HG02642 (cell line): ENCODE data around the gene SENP7.
"Not testable (repeated sequence)": the region's sequence is repeated elsewhere in the genome, so short reads cannot be mapped to it uniquely, and the experiment has no call there.

Experiments
- ATAC-seq: cut with Tn5 transposase; IDR thresholded peaks from one replicate; pipeline ENCODE4 v1.9.1; 2021; ENCODE audit warnings: mild to moderate bottlenecking; ENCODE audit not compliant: unreplicated experiment, poor library complexity

SENP7 gene

DNA sequence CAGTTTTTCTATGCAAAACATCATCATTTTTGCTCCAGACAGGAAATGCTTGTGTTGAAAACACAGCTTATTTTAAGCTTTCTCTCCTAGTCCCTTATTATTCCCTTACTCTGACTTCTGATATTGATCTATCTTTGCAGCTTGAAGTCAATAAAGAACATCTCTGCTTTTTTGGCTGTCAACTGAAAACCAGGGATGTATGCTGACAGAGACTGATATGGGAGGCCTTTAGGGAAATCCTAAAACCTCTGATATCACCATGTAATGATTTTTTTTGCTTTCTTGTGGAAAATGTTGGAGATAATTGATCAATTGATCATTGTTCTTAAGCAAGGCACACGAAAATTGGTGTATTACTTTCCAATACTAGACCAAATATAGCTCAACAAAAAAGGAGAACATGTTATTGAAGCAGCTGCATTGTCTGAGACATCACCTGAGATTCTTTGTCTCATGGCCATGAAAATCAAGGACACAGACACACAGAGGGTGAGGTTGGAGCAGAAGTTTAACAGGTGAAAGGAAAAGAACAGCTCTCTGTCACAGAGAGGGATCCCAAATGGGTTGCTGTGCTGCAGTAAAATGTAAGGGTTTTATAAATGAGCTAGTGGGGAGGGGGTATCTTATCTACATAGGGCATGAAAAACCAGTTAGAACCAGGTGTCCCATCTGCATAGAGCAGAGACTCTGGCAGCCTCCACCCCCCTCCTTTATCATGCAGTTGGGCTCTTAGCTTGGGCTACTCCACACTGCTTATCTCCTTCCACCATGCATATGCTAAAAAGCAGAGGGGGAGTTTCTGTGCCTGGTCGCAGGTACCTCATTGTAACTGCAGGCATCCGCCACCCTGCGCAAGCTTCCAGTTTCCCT lies 17.0 kb upstream of the SENP7 start:
- no peak for ATAC-seq

DNA sequence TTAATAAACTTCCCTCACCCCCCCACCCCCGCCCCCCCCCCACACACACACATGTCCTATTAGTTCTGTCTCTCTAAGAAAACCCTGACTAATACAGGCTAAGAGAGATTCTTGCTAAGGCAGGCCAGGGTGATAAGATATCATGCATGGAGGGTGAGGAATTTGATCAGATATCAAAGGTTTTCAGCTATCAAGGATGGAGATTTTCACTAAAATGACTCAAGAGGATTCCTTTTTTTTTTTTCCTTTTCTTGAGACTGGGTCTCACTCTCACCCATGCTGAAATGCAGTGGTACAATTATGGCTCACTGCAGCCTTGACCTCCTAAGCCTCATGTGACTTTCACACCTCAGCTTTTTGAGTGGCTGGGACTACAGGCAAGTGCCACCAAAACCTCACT lies 14.9 kb upstream of the SENP7 start:
- ATAC-seq = no peak

DNA sequence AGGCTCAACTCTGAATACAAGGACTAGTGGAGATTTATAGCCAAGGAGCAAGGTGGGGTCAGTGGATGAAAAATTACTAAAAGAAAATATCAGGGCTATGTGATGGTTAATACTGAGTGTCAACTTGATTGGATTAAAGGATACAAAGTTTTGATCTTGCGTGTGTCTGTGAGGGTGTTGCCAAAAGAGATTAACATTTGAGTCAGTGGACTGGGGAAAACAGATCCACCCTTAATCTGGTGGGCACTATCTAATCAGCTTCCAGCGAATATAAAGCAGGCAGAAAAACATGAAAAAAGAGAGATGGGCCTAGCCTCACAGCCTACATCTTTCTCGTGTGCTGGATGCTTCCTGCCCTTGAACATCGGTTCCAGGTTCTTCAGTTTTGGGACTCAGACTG lies 14.4 kb upstream of the SENP7 start:
- ATAC-seq = no peak

DNA sequence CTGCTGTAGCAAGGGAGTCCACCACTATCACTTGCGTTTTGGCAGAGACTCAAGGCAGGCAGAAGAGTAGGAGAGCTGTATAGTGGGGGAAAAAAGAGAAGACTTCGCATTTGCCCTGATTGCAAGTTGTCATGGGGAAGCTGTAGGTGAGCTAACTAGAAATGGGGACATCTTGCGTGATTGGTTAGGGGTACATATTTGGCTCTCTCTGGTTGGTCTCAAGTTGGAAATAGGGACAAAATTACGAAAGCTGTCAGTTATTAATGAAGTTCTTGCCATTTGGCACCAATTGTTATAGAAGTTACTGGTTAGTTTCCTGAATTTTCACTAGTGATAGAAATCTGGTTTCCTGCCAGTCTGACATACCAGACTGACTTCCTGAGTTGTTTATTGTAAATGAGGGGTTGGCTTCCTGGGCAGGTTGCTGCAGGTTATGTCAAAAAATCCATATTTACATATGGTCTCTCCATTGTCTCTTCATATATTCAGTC lies 8.2 kb upstream of the SENP7 start:
- ATAC-seq = no peak

DNA sequence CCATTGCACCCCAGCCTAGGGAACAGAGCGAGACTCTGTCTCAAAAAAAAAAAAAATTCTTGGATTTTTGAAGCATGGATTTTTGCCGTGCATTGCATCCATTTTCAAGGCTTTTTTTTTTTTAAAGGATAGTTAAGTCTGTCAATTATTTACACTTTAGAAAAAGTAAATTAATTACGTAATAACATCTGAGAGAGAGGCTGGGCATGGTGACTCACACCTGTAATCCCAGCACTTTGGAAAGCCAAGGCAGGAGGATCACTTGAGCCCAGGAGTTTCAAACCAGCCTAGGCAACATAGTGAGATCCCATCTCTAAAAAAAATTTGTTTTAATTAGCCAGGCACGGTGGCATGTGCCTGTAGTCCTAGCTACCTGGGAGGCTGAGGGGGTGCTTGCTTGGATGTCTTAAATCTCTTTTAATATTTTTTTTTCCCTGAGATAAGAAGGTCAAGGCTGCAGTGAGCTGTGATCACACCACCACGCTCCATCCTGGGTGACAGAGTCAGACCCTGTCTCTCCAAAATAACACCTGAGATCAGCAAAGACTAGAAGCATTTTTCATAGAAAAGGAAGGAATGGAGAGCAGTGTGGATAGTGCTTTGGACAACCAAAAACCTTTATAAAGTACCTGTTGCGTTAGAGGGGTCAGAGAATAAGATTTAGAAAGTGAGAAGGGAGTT lies 6.8 kb upstream of the SENP7 start:
- no peak for ATAC-seq

DNA sequence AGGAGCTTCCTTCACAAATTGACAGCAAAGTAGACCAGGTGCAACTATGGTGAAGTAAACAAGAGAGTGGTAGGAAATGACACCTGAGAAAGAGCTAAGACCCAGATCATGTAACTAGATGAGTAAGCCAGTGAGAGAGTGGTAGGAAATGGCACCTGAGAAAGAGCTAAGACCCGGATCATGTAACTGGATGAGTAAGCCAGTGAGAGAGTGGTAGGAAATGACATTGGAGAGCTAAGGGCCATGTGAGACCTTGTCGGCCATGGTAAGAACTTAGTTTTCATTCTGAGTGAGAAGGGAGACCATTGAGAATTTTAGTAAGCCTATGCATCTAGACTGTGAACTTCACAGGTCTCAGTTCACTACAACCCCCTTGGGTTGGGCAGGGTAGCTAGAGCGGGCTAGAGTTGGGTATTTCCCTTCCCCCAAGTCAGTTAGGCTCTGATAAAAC lies 5.4 kb upstream of the SENP7 start:
- ATAC-seq = peak; percentile 96

DNA sequence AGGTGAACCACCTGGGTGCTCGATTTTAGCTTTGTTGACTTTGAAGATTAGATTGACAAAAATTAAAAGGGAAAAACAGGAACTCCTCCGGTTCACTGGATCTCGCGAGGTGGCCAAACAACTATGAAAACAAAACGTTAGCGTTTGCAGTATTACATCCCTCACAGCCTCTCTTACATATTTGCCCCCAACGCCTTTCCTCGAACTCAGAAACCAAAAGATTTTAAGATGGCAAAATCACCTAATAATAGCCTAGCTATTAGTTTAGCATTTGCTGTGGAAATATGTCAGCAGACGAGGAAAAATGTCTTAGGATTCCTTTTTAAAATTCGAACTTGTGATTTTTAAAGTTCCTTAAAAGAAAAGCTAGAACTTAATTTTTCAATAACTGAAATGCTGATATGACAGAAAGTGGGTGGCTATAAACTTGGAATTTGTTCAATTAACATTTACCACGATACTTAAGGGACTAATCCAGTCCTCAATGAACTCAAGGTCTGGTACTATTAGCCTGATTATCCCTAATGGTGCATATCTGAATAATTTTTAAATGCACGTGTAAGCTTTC lies 491 bp upstream of the SENP7 start:
- ATAC-seq = peak; percentile 41

DNA sequence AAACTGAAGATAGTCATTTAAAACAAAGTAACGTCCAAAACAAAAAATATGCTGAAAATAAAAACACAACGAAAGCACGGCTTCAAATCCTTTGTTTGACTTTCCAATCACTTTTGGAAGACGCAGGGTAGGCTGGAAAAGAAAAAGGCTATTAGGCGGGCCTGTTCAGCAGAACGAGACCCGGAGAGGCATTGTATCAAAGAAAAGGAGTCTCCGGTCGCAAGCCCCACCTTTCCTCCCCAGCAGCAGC lies 691 bp downstream of the SENP7 start:
- ATAC-seq = peak; percentile 44

DNA sequence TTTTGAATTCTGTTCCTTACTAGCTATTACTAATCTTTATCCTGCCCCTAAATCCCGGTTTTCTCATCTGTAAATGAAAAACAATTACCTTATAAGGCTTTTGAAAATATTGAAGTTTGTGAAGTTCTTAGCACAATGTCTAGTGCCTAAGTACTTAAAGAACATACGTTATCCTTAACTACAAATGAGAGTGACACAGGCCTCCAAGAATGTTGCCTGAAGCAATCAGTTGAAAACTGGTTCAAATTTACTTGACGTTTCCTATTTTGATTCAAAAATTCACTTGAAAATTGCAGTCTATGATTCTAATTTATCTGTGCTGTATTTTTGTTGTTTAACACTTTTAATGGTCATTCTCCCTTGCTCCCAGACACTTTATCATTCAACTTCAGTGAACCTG lies 3.2 kb downstream of the SENP7 start:
- no peak for ATAC-seq

DNA sequence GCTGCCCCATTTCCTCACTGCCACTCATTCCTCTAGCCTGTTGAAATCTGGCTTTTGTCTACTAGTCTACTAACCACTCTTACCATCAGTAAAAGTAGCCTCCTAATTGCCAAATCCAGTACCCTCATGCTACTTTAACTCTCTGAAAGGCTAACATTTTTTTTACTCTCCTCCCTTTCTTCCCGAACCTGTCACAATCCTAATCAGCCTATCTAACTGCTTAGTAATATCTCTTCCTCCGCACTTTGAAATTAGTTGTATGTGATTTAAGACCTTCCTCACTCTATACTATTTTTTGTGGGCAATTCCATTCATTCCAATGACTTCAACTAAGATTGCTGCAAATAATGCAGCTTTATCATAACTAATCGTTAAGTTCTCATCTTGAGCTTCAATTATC lies 3.7 kb downstream of the SENP7 start:
- no peak for ATAC-seq

DNA sequence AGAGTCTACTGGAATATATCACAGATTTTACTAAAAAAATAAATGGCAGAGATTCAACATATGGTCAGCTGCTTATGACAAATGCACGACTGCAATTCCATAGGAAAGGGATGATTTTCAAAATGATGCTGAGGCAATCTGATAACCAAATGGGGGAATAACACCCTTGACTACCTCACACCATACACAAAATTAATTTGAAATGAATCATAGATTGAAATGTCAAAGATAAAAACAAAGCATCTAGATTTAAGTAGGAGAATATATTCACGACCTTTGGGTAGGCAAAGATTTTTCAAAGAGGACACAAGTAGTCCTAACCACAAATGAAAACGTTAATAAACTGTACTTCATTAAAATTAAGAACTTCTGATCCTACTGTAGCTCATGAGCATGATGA lies 11.2 kb downstream of the SENP7 start:
- ATAC-seq = no peak

DNA sequence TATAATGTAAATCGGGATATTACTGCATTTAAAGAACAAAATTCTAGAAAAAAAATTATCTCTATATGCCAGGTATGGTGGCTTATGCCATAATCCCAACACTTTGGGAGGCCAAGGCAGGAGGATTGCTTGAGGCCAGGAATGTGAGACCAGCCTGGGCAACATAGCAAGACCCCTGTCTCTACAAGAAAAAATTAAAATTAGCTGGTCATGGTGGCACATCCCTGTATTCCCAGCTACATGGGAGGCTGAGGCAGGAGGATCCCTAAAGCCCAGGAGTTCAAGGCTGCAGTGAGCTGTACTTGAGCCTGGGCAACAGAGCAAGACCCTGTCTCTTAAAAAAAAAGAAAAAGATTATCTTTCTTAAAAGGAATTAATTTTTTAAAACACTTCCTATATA lies 12.8 kb downstream of the SENP7 start:
- no peak for ATAC-seq

DNA sequence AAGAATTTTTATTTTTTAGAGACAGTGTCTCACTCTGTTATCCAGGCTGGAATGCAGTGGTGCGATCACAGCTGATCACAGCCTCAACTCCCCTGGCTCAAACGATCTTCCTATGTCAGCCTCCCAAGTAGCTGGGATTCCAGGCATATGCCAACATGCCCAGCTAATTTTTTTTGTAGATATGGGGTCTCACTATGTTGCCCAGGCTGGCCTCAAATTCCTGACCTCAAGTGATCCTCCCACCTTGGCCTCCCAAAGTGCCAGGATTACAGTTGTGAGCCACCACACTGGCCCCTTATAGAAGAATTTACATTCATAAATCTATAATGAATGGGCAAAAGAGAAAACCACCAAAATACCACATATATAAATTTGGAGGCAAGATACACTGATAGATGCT lies 15.2 kb downstream of the SENP7 start:
- no peak for ATAC-seq

DNA sequence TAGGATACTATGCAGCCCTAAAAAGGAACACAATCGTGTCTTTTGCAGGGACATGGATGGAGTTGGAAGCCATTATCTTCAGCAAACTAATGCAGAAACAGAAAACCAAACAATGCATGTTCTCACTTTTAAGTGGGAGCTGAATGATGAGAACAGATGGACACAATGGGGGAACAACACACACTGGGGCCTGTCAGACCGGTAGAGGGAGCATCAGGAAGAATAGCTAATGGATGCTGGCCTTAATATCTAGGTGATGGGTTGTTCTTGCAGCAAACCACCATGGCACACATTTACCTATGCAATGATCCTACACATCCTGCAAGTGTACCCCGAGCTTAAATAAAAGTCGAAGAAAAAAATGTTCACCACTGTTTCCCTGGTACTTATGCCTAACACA lies 17.5 kb downstream of the SENP7 start:
- no peak for ATAC-seq

DNA sequence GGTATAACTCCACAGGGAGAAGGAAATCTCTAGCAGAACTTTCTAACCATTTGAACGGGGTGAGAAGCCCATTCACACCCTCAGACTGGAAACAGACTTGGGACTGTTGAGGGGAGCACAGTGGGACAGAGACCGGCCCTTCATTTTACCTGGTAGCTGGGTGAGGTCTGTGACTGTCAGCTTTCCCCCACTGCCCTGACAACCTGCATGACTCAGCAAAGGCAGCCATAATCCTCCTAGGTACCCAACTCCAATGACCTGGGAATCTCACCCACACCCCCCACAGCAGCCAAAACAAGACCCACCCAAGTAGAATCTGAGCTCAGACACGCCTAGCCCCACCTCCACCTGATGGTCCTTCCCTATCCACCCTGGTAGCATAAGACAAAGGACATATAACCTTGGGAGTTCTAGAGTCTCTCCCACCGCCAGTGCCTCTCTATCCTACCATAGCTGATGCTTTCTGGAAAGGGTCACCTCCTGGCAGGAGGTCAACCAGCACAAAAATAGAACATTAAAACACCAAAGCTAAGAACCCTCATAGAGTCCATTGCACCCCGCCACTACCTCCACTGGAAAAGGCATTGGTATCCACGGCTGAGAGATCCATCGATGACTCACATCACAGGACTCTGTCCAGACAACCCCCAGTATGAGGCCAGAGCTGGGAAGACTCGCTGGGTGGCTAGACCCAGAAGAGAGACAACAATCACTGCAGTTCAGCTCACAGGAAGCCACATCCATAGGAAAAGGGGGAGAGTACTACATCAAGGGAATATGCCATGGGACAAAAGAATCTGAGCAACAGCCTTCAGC lies 28.0 kb downstream of the SENP7 start:
- no peak for ATAC-seq

DNA sequence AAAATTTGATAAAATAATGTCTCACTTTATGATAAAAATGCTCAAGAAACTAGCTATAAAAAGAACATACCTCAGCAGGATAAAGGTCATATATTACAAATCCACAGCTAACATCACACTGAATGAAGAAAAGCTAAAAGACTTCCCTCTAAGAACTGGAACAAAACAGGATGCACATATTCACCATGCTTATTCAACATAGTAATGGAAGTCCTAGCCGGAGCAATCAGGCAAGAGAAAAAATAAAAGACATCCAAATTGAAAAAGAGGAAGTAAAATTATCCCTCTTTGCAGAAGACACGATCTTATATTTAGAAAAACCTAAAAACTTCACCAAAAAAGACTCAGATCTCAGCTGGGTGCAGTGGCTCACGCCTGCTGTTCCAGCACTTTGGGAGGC lies 34.0 kb downstream of the SENP7 start:
- ATAC-seq = no peak

DNA sequence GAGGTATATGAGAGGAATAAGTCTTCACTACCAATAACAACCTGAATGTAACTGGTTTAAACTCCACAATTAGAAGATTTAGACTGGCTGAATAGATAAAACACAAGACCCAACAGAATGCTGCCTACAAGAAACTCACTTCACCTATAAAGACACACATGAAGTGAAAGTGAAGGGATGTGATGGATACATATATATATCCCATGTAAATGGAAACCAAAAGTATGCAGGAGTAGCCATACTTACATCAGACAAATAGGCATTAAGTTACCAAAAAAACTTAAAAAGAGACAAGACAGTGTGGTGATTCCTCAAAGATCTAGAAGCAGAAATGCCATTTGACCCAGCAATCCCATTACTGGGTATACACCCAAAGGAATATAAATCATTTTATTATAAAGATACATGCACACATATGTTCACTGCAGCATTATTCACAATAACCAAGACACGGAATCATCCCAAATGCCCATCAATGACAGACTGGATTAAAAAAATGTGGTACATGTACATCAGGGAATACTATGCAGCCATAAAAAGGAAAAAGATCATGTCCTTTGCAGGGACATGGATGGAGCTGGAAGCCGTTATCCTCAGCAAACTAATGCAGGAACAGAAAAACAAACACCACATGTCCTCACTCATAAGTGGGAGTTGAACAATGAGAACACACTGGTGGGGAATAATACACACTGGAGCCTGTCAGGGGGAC lies 38.0 kb downstream of the SENP7 start:
- not testable (repeated sequence) for ATAC-seq

DNA sequence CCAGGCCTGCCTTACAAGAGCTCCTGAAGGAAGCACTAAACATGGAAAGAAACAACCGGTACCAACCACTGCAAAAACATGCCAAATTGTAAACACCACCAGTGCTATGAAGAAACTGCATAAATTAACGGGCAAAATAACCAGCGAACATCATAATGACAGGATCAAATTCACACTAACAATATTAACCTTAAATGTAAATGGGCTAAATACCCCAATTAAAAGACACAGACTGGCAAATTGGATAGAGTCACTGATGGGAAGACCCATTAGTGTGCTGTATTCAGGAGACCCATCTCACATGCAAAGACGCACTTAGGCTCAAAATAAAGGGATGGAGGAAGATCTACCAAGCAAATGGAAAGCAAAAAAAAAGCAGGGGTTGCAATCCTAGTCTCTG lies 44.3 kb downstream of the SENP7 start:
- not testable (repeated sequence) for ATAC-seq

DNA sequence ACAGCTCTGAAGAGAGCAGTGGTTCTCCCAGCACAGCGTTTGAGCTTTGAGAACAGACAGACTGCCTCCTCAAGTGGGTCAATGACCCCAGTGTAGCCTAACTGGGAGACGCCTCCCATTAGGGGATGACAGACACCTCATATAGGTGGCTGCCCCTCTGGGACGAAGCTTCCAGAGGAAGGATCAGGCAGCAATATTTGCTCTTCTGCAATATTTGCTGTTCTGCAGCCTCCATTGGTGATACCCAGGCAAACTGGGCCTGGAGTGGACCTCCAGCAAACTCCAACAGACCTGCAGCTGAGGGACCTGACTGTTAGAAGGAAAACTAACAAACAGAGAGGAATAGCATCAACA lies 45.7 kb downstream of the SENP7 start:
- not testable (repeated sequence) for ATAC-seq
